Neural progenitor cell (in vitro differentiated cells): ENCODE measurements around the gene SPTBN1. TPM values are rescaled to one million over a fixed set of nuclear protein-coding genes. Genes with fewer than 3 reads are reported as not detected.

Experiments used
- DNase-seq: peaks from one replicate; pipeline ENCODE4 v3.0.0-alpha.2; 2016; ENCODE audit warnings: low spot score
- H2AFZ ChIP-seq: fragments of 200-600 bp; sonication (generic); replicated peaks from 2 replicates; pipeline ENCODE4 v1.6.1; 2016; ENCODE audit warnings: antibody characterized with exemption
- H3F3A ChIP-seq: fragments of 200-600 bp; sonication (generic); 2 replicates; pipeline ENCODE4 v1.6.1; 2016; ENCODE audit warnings: antibody characterized with exemption, low read depth
- H3K27ac ChIP-seq: fragments of 200-600 bp; sonication (generic); 2 replicates; pipeline ENCODE4 v1.5.1; 2016; ENCODE audit warnings: mild to moderate bottlenecking
- H3K27me3 ChIP-seq: fragments of 200-600 bp; sonication (generic); 2 replicates; pipeline ENCODE4 v1.6.1; 2016; ENCODE audit warnings: mild to moderate bottlenecking, moderate library complexity
- H3K36me3 ChIP-seq: fragments of 200-600 bp; sonication (generic); 2 replicates; pipeline ENCODE4 v1.5.1; 2016
- H3K4me1 ChIP-seq: fragments of 200-600 bp; sonication (generic); 2 replicates; pipeline ENCODE4 v1.6.1; 2016; ENCODE audit warnings: mixed run types
- H3K4me2 ChIP-seq: fragments of 200-600 bp; sonication (generic); 2 replicates; pipeline ENCODE4 v1.6.1; 2016
- H3K4me3 ChIP-seq: fragments of 200-600 bp; sonication (generic); 2 replicates; pipeline ENCODE4 v1.5.1; 2016
- H3K79me2 ChIP-seq: fragments of 200-600 bp; sonication (generic); 2 replicates; pipeline ENCODE4 v1.6.1; 2016; ENCODE audit warnings: low read depth
- H3K9ac ChIP-seq: fragments of 200-600 bp; sonication (generic); 2 replicates; pipeline ENCODE4 v1.6.1; 2016
- H3K9me3 ChIP-seq: fragments of 200-600 bp; sonication (generic); 2 replicates; pipeline ENCODE4 v1.5.1; 2016; ENCODE audit warnings: low read depth
- H4K20me1 ChIP-seq: fragments of 200-600 bp; sonication (generic); 2 replicates; pipeline ENCODE4 v1.6.1; 2016; ENCODE audit warnings: low read depth
- H3K27ac Mint-ChIP-seq: 3 replicates; pipeline ENCODE4 v1.8.0; 2021; ENCODE audit warnings: mixed read lengths
- H3K27me3 Mint-ChIP-seq: 2 replicates; pipeline ENCODE4 v1.8.0; 2022; ENCODE audit warnings: low read depth, mild to moderate bottlenecking, inconsistent platforms, moderate library complexity, mixed read lengths; ENCODE audit not compliant: insufficient read depth
- H3K36me3 Mint-ChIP-seq: 3 replicates; pipeline ENCODE4 v1.8.0; 2021; ENCODE audit warnings: mixed read lengths
- H3K4me1 Mint-ChIP-seq: 3 replicates; pipeline ENCODE4 v1.8.0; 2021; ENCODE audit warnings: mixed read lengths
- H3K4me3 Mint-ChIP-seq: 3 replicates; pipeline ENCODE4 v1.8.0; 2021; ENCODE audit warnings: mild to moderate bottlenecking, moderate library complexity, mixed read lengths
- H3K9me3 Mint-ChIP-seq: 3 replicates; pipeline ENCODE4 v1.8.0; 2020; ENCODE audit warnings: mixed read lengths
- EZH2 ChIP-seq: fragments of 200-600 bp; sonication (generic); IDR thresholded peaks from 2 replicates; pipeline ENCODE4 v1.6.1; 2017; ENCODE audit warnings: antibody characterized with exemption, mild to moderate bottlenecking, moderate library complexity
- EZH2phosphoT487 ChIP-seq: fragments of 200-600 bp; sonication (generic); IDR thresholded peaks from 2 replicates; pipeline ENCODE4 v1.6.1; 2017; ENCODE audit warnings: antibody characterized with exemption
- total RNA-seq: library from RNA; depleted of rRNA; stranded (reverse); fragments of >200 nt; gene quantifications from 2 replicates; pipeline ENCODE4 v1.2.3, GENCODE V29; 2015; ENCODE audit warnings: low replicate concordance
- TF ChIP-seq, protein P1 (sequence below): fragments of 200-600 bp; sonication (generic); IDR thresholded peaks from 2 replicates; pipeline ENCODE4 v1.5.1; 2017; ENCODE audit warnings: antibody characterized with exemption, mild to moderate bottlenecking

Gene SPTBN1
- total RNA-seq, 1 donor from 2014 or later, result 94.2 TPM

DNA sequence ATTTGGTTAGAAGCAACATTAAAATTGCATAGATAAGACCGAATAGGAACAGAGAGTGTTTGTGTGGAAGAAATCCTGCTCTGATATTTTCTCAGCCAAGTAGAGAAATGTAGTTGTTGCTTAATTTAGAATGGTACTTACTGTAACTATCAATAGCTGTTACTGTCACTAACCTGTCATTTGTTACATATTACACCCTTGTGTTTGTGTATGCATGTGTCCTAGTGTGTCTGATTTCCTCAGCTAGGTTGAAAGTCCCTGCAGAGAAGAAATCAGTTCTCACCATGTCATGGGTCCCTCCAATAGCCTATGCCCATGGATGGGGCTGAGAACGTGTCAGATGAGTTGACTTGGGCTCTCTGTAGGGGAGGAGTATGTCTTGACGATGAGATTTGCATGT lies 94.4 kb downstream of the SPTBN1 start:
- no peak for DNase-seq
- Mint-ChIP-seq H3K27ac (no peak overlapping the region), H3K9me3 (no peaks in the 10 kb centered on the region), H3K36me3 (no peaks in the 10 kb centered on the region), H3K27me3 (peaks cover 3% of the 10 kb centered on the region), H3K4me3 (no peak overlapping the region), H3K4me1 (no peaks in the 10 kb centered on the region)
- H3K27ac ChIP-seq, result no peak overlapping the region
- peaks cover 7% of the 10 kb centered on the region for H3K4me1 ChIP-seq
- no peak overlapping the region for H3K9ac ChIP-seq
- H3K9me3 ChIP-seq, result no peaks in the 10 kb centered on the region
- H3K27me3 ChIP-seq, result no peaks in the 10 kb centered on the region
- no peaks in the 10 kb centered on the region for H3F3A ChIP-seq
- H3K4me2 ChIP-seq, result no peak overlapping the region
- no peak overlapping the region for H2AFZ ChIP-seq
- H3K4me3 ChIP-seq, result no peak overlapping the region
- H4K20me1 ChIP-seq, result no peaks in the 10 kb centered on the region
- no peaks in the 10 kb centered on the region for H3K36me3 ChIP-seq
- TF ChIP-seq EZH2phosphoT487, result no peak
- no peaks in the 10 kb centered on the region for H3K79me2 ChIP-seq

DNA sequence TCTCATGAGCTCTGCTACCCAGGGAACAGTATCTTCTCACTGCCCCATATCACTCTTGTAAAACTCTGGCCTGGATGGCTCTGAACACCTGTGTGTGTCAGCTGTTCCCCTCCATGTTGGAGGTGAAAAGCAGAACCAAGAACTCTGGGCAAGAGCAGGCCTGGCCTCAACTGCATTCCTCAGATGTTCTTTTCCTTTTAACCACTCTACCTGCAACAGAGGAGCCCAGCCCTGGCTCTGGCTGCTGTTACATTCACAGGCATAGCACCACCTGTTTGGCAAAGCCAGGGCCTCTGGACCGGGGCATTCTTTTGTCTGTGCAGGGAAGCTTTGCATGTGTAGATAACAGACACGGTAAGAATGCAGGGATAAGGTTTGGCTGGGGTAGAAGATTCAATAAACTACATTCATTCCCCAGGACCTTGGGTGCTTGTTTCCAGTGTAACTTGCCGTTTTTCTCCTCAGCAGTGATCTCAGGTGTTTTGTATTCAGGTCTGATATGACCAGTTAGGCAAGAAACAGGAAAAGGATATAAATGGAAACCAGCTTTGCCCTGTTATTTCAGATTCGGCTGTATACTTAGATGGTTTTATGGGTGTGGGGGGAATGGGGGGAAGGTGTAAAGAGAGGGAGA lies 95.1 kb downstream of the SPTBN1 start:
- Mint-ChIP-seq H3K27ac (no peak overlapping the region), H3K9me3 (no peaks in the 10 kb centered on the region), H3K4me3 (no peak overlapping the region), H3K27me3 (peaks cover 3% of the 10 kb centered on the region), H3K36me3 (no peaks in the 10 kb centered on the region), H3K4me1 (no peaks in the 10 kb centered on the region)
- no peaks in the 10 kb centered on the region for H3K9me3 ChIP-seq
- no peak overlapping the region for H3K4me2 ChIP-seq
- H4K20me1 ChIP-seq, result no peaks in the 10 kb centered on the region
- H2AFZ ChIP-seq, result no peak overlapping the region
- H3K27ac ChIP-seq, result no peak overlapping the region
- H3F3A ChIP-seq, result no peaks in the 10 kb centered on the region
- no peaks in the 10 kb centered on the region for H3K27me3 ChIP-seq
- TF ChIP-seq EZH2phosphoT487, result no peak
- no peak for TF ChIP-seq EZH2
- TF ChIP-seq, protein P1, sequence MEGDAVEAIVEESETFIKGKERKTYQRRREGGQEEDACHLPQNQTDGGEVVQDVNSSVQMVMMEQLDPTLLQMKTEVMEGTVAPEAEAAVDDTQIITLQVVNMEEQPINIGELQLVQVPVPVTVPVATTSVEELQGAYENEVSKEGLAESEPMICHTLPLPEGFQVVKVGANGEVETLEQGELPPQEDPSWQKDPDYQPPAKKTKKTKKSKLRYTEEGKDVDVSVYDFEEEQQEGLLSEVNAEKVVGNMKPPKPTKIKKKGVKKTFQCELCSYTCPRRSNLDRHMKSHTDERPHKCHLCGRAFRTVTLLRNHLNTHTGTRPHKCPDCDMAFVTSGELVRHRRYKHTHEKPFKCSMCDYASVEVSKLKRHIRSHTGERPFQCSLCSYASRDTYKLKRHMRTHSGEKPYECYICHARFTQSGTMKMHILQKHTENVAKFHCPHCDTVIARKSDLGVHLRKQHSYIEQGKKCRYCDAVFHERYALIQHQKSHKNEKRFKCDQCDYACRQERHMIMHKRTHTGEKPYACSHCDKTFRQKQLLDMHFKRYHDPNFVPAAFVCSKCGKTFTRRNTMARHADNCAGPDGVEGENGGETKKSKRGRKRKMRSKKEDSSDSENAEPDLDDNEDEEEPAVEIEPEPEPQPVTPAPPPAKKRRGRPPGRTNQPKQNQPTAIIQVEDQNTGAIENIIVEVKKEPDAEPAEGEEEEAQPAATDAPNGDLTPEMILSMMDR, result no peak
- DNase-seq, result peak; percentile 37
- no peaks in the 10 kb centered on the region for H3K79me2 ChIP-seq
- H3K9ac ChIP-seq, result no peak overlapping the region
- H3K4me1 ChIP-seq, result peaks cover 7% of the 10 kb centered on the region
- no peaks in the 10 kb centered on the region for H3K36me3 ChIP-seq
- no peak overlapping the region for H3K4me3 ChIP-seq

DNA sequence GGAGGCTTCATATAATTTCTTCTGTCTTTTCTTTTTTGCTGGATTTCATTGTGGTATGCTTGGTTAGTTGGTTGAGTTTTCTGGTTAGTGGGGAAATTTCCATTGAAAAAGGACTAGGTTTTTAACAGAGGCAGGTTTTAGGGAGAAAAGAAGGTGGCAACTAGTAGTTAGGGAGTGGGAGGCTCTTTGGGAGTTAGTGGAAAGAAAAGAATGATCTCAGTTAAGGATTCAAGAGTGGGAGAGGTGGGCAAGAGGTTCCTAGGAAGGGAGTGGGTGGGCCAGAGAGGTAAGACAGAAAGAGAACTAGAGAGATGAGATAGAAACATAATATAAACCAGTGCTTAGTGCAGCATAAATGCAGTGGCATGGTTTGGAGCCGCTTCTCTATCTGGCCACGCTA lies 96.9 kb downstream of the SPTBN1 start:
- peaks cover 3% of the 10 kb centered on the region for H3K27me3 Mint-ChIP-seq
- Histone ChIP-seq H3K27me3 (no peaks in the 10 kb centered on the region), H3K27ac (no peak overlapping the region), H3K9me3 (no peaks in the 10 kb centered on the region), H4K20me1 (no peaks in the 10 kb centered on the region), H3K4me3 (no peak overlapping the region), H3K9ac (no peak overlapping the region), H3K79me2 (no peaks in the 10 kb centered on the region), H2AFZ (no peak overlapping the region), H3K36me3 (no peaks in the 10 kb centered on the region), H3F3A (peaks cover 13% of the 10 kb centered on the region), H3K4me2 (no peak overlapping the region), H3K4me1 (peaks cover 17% of the 10 kb centered on the region)
- H3K27ac Mint-ChIP-seq, result no peak overlapping the region
- H3K4me1 Mint-ChIP-seq, result peaks cover 10% of the 10 kb centered on the region
- DNase-seq, result no peak
- no peaks in the 10 kb centered on the region for H3K9me3 Mint-ChIP-seq
- H3K4me3 Mint-ChIP-seq, result no peak overlapping the region
- TF ChIP-seq, protein P1, result no peak
- no peaks in the 10 kb centered on the region for H3K36me3 Mint-ChIP-seq

DNA sequence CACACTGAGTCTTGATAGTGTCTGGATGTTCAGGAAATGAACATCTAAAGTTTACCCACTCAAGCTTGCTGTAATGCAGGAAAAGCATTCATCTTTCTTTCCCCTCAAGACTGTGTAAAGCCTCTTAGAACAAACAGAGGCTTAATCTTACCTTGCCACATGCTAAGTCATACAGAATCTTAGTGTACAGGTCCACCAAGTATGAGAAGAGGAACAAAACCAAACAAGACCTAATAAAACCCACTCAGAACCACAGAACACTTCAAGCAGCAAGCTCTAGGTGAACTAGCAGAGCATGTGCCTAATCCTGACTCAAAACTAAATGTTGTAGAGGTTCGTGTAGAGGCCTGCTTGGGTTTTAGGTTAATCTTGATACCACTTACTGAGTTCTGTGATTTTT lies 97.6 kb downstream of the SPTBN1 start:
- Mint-ChIP-seq H3K36me3 (no peaks in the 10 kb centered on the region), H3K4me3 (no peak overlapping the region), H3K4me1 (peaks cover 10% of the 10 kb centered on the region), H3K9me3 (no peaks in the 10 kb centered on the region), H3K27ac (no peak overlapping the region), H3K27me3 (peaks cover 3% of the 10 kb centered on the region)
- no peak for DNase-seq
- Histone ChIP-seq H3K36me3 (no peaks in the 10 kb centered on the region), H3K9me3 (no peaks in the 10 kb centered on the region), H3K4me3 (no peak overlapping the region), H2AFZ (no peak overlapping the region), H3K79me2 (no peaks in the 10 kb centered on the region), H3F3A (peaks cover 20% of the 10 kb centered on the region), H3K4me2 (no peak overlapping the region), H3K27me3 (no peaks in the 10 kb centered on the region), H3K27ac (no peak overlapping the region), H4K20me1 (no peaks in the 10 kb centered on the region), H3K4me1 (peaks cover 17% of the 10 kb centered on the region), H3K9ac (no peak overlapping the region)
- TF ChIP-seq, protein P1, result no peak
